Suprapubic skin (tissue), 4 donors: ENCODE results near the gene ZC3H14. TPM values are rescaled to one million over a fixed set of nuclear protein-coding genes. Genes with fewer than 3 reads are reported as not detected.

ENCODE experiments used
- DNase-seq, 2 donors: peaks; one replicate each; pipeline ENCODE4 v3.0.0-alpha.2; 2019; ENCODE audit warnings: low spot score in 2 of 2
- H3K27ac ChIP-seq: fragments of 200-600 bp; sonication (generic); one replicate; pipeline ENCODE4 v1.5.1; 2019
- H3K27me3 ChIP-seq: fragments of 200-600 bp; sonication (generic); one replicate; pipeline ENCODE4 v1.5.1; 2019
- H3K36me3 ChIP-seq: fragments of 200-600 bp; sonication (generic); one replicate; pipeline ENCODE4 v1.5.1; 2019
- H3K4me1 ChIP-seq: fragments of 200-600 bp; sonication (generic); one replicate; pipeline ENCODE4 v1.5.1; 2019
- H3K4me3 ChIP-seq: fragments of 200-600 bp; sonication (generic); one replicate; pipeline ENCODE4 v1.5.1; 2019; ENCODE audit warnings: mild to moderate bottlenecking
- H3K9me3 ChIP-seq: fragments of 200-600 bp; sonication (generic); one replicate; pipeline ENCODE4 v1.5.1; 2019
- CTCF ChIP-seq, 2 donors: fragments of 200-600 bp in 1 of 2; fragments of 450-650 bp in 1 of 2; sonication (generic) in 1 of 2; IDR thresholded peaks; one replicate each; pipeline ENCODE4 v1.5.1; 2016 to 2019; ENCODE audit warnings: antibody characterized with exemption in 2 of 2, mild to moderate bottlenecking in 1 of 2, moderate library complexity in 1 of 2
- EP300 ChIP-seq: sonication (generic); formaldehyde crosslinking; IDR thresholded peaks from one replicate; pipeline ENCODE4 v1.6.1; 2017; ENCODE audit warnings: antibody characterized with exemption
- POLR2A ChIP-seq, 2 donors: fragments of 450-650 bp; IDR thresholded peaks; one replicate each; pipeline ENCODE4 v1.6.1; 2017; ENCODE audit warnings: antibody characterized with exemption in 2 of 2, mild to moderate bottlenecking in 2 of 2, moderate library complexity in 2 of 2
- POLR2AphosphoS5 ChIP-seq, 3 donors: sonication (generic); formaldehyde crosslinking; IDR thresholded peaks; one replicate each; pipeline ENCODE4 v1.6.1; 2017; ENCODE audit warnings: antibody characterized with exemption in 3 of 3
- WGBS: methylation state at CpG from one replicate; pipeline ENCODE4 v1.1.5; 2018; 5-methylcytosine and 5-hydroxymethylcytosine counted together
- total RNA-seq, 4 donors: library from RNA; depleted of rRNA; stranded (reverse); fragments of >200 nt; gene quantifications; one replicate each; pipeline ENCODE4 v1.1.0, GENCODE V29; 2016

The ZC3H14 gene
- total RNA-seq, 4 donors from 2014 or later: 49.2 to 83.6 (median 59.9) TPM

- DNase-seq: no peak
- peak overlapping the region; percentile 92 for H3K27ac ChIP-seq
- H3K4me3 ChIP-seq: peak overlapping the region; percentile 93
- H3K9me3 ChIP-seq: no peaks in the 10 kb centered on the region
- TF ChIP-seq POLR2A (IDR thresholded peaks at IDR 0.05): no peak
- no peak for TF ChIP-seq POLR2AphosphoS5 (IDR thresholded peaks at IDR 0.05)
- TF ChIP-seq EP300: no peak
- TF ChIP-seq CTCF (IDR thresholded peaks at IDR 0.05): no peak
- no peaks in the 10 kb centered on the region for H3K36me3 ChIP-seq
- WGBS: 24% methylated on average over 5 of the region's 5 CpGs
- peaks cover 27% of the 10 kb centered on the region for H3K4me1 ChIP-seq
- no peaks in the 10 kb centered on the region for H3K27me3 ChIP-seq
These were observed 356 bp upstream of the ZC3H14 start for GRCh38 chr14:88562532-88562830.

GRCh38 chr14:88563845-88564244 is 1.0 kb downstream of the ZC3H14 start:
- peak overlapping the region; percentile 92 for H3K27ac ChIP-seq
- WGBS: 25% methylated on average over 7 of the region's 7 CpGs
- H3K9me3 ChIP-seq: no peaks in the 10 kb centered on the region
- peak overlapping the region; percentile 93 for H3K4me3 ChIP-seq
- no peak for DNase-seq
- no peak for TF ChIP-seq EP300
- TF ChIP-seq POLR2A (IDR thresholded peaks at IDR 0.05): no peak
- peaks cover 12% of the 10 kb centered on the region for H3K36me3 ChIP-seq
- no peaks in the 10 kb centered on the region for H3K27me3 ChIP-seq
- peaks cover 27% of the 10 kb centered on the region for H3K4me1 ChIP-seq

- Histone ChIP-seq H3K4me1 (peaks cover 27% of the 10 kb centered on the region), H3K27ac (no peak overlapping the region), H3K4me3 (no peak overlapping the region), H3K36me3 (peaks cover 25% of the 10 kb centered on the region), H3K9me3 (no peaks in the 10 kb centered on the region), H3K27me3 (no peaks in the 10 kb centered on the region)
- TF ChIP-seq POLR2A (IDR thresholded peaks at IDR 0.05) (no peak), EP300 (no peak), POLR2AphosphoS5 (IDR thresholded peaks at IDR 0.05) (no peak), CTCF (IDR thresholded peaks at IDR 0.05) (no peak)
- 95% methylated on average over 5 of the region's 5 CpGs for WGBS
- DNase-seq: no peak
These were observed 2.6 kb downstream of the ZC3H14 start for GRCh38 chr14:88565427-88565826.

- H3K4me1 ChIP-seq: peaks cover 21% of the 10 kb centered on the region
- no peaks in the 10 kb centered on the region for H3K9me3 ChIP-seq
- H3K27ac ChIP-seq: no peak overlapping the region
- TF ChIP-seq POLR2AphosphoS5 (IDR thresholded peaks at IDR 0.05) (no peak), EP300 (no peak), CTCF (IDR thresholded peaks at IDR 0.05) (no peak), POLR2A (IDR thresholded peaks at IDR 0.05) (no peak)
- no peak for DNase-seq
- 87% methylated on average over 3 of the region's 3 CpGs for WGBS
- peaks cover 53% of the 10 kb centered on the region for H3K36me3 ChIP-seq
- H3K27me3 ChIP-seq: no peaks in the 10 kb centered on the region
- no peak overlapping the region for H3K4me3 ChIP-seq
These were observed 5.4 kb downstream of the ZC3H14 start for GRCh38 chr14:88568196-88568595.

GRCh38 chr14:88572117-88572516 is 9.3 kb downstream of the ZC3H14 start:
- H3K9me3 ChIP-seq: no peaks in the 10 kb centered on the region
- H3K4me3 ChIP-seq: no peak overlapping the region
- DNase-seq: no peak
- no peak overlapping the region for H3K27ac ChIP-seq
- 91% methylated on average over 4 of the region's 4 CpGs for WGBS
- H3K27me3 ChIP-seq: no peaks in the 10 kb centered on the region
- no peaks in the 10 kb centered on the region for H3K4me1 ChIP-seq
- peaks cover 92% of the 10 kb centered on the region for H3K36me3 ChIP-seq
- TF ChIP-seq POLR2A (IDR thresholded peaks at IDR 0.05): no peak
- no peak for TF ChIP-seq CTCF (IDR thresholded peaks at IDR 0.05)
- no peak for TF ChIP-seq POLR2AphosphoS5 (IDR thresholded peaks at IDR 0.05)
- no peak for TF ChIP-seq EP300

- no peaks in the 10 kb centered on the region for H3K4me1 ChIP-seq
- DNase-seq: no peak
- no peak overlapping the region for H3K4me3 ChIP-seq
- H3K36me3 ChIP-seq: peaks cover 99% of the 10 kb centered on the region
- no peak for TF ChIP-seq POLR2A (IDR thresholded peaks at IDR 0.05)
- TF ChIP-seq EP300: no peak
- no peak for TF ChIP-seq CTCF (IDR thresholded peaks at IDR 0.05)
- TF ChIP-seq POLR2AphosphoS5 (IDR thresholded peaks at IDR 0.05): no peak
- no peaks in the 10 kb centered on the region for H3K9me3 ChIP-seq
- no peak overlapping the region for H3K27ac ChIP-seq
- WGBS: 95% methylated on average over 5 of the region's 5 CpGs
- H3K27me3 ChIP-seq: no peaks in the 10 kb centered on the region
These were observed 13.4 kb downstream of the ZC3H14 start for GRCh38 chr14:88576222-88576621.
